ENCODE results near the gene DONSON. TPM values are rescaled to one million over a fixed set of nuclear protein-coding genes. Genes with fewer than 3 reads are reported as not detected.
"Not testable (repeated sequence)": the region's sequence is repeated elsewhere in the genome, so short reads cannot be mapped to it uniquely, and the experiment has no call there.

Gene DONSON
- total RNA-seq, 4 donors from 2014 or later: 6.2 to 14.4 (median 7.0) TPM

- no peak for DNase-seq (ENCODE audit: low spot score in 2 of 2)
- no peak for TF ChIP-seq POLR2A (IDR thresholded peaks at IDR 0.05)
- no peak for TF ChIP-seq CTCF (IDR thresholded peaks at IDR 0.05)
- 74 to 87% methylated on average over 3 of the region's 3 CpGs for WGBS, 2 donors
- no peak overlapping the region for H3K4me3 ChIP-seq (ENCODE audit: low read depth, poor library complexity, severe bottlenecking)
- intact Hi-C loops (cut with DNase I; ENCODE audit: low total_unique reads): no loop called here
Observed at GRCh38 chr21:33584455-33584854, 4.0 kb downstream of the DONSON start.

GRCh38 chr21:33578959-33579542 lies 9.4 kb downstream of the DONSON start:
- no peak overlapping the region for H3K4me3 ChIP-seq (ENCODE audit: low read depth, poor library complexity, severe bottlenecking)
- DNase-seq (ENCODE audit: low spot score in 2 of 2): no peak
- WGBS, 2 donors: 77 to 81% methylated on average over 7 of the region's 7 CpGs
- intact Hi-C loops (cut with DNase I; ENCODE audit: low total_unique reads): no loop called here
- no peak for TF ChIP-seq POLR2A (IDR thresholded peaks at IDR 0.05)
- no peak for TF ChIP-seq CTCF (IDR thresholded peaks at IDR 0.05)

GRCh38 chr21:33578214-33578613 lies 10.3 kb downstream of the DONSON start:
- no peak overlapping the region for H3K4me3 ChIP-seq (ENCODE audit: low read depth, poor library complexity, severe bottlenecking)
- intact Hi-C loops (cut with DNase I; ENCODE audit: low total_unique reads): no loop called here
- WGBS, 2 donors: 92% methylated on average over 2 of the region's 2 CpGs
- TF ChIP-seq POLR2A (IDR thresholded peaks at IDR 0.05) (no peak), CTCF (IDR thresholded peaks at IDR 0.05) (no peak)
- no peak for DNase-seq (ENCODE audit: low spot score in 2 of 2)

GRCh38 chr21:33576741-33577141 lies 11.7 kb downstream of the DONSON start:
- WGBS, 2 donors: 46 to 60% methylated on average over 2 of the region's 2 CpGs
- intact Hi-C loops (cut with DNase I; ENCODE audit: low total_unique reads); DNase-seq (ENCODE audit: low spot score in 2 of 2); H3K4me3 ChIP-seq (ENCODE audit: low read depth, poor library complexity, severe bottlenecking): not testable (repeated sequence)

- DNase-seq (ENCODE audit: low spot score in 2 of 2): no peak
- H3K4me3 ChIP-seq (ENCODE audit: low read depth, poor library complexity, severe bottlenecking): no peak overlapping the region
- TF ChIP-seq CTCF (IDR thresholded peaks at IDR 0.05) (no peak), POLR2A (IDR thresholded peaks at IDR 0.05) (no peak)
- intact Hi-C loops (cut with DNase I; ENCODE audit: low total_unique reads): no loop called here
- WGBS, 2 donors: 56 to 60% methylated on average over 3 of the region's 3 CpGs
Observed at GRCh38 chr21:33572350-33572749, 16.1 kb downstream of the DONSON start.

GRCh38 chr21:33569991-33570390 lies 18.5 kb downstream of the DONSON start:
- H3K4me3 ChIP-seq (ENCODE audit: low read depth, poor library complexity, severe bottlenecking): no peak overlapping the region
- TF ChIP-seq CTCF (IDR thresholded peaks at IDR 0.05) (no peak), POLR2A (IDR thresholded peaks at IDR 0.05) (no peak)
- no peak for DNase-seq (ENCODE audit: low spot score in 2 of 2)
- 91 to 93% methylated on average over 5 of the region's 5 CpGs for WGBS, 2 donors
- intact Hi-C loops (cut with DNase I; ENCODE audit: low total_unique reads): no loop called here

Measured in lower leg skin (tissue), 4 donors.